Mucosa of descending colon (tissue), 3 donors: ENCODE measurements around the gene DLST. TPM values are rescaled to one million over a fixed set of nuclear protein-coding genes. Genes with fewer than 3 reads are reported as not detected.

Experiments
- ATAC-seq: fragments of 200-7000 bp; cut with Tn5 transposase; one replicate; pipeline ENCODE4 v1.9.1; 2020; ENCODE audit warnings: mild to moderate bottlenecking, moderate library complexity
- DNase-seq, 3 donors: peaks; one replicate each; pipeline ENCODE4 v3.0.0-alpha.2; 2020
- H3K36me3 ChIP-seq: fragments of 200-600 bp; one replicate; pipeline ENCODE4 v1.8.0; 2021; ENCODE audit warnings: low read depth, mild to moderate bottlenecking
- H3K4me1 ChIP-seq: fragments of 200-600 bp; one replicate; pipeline ENCODE4 v1.8.0; 2021; ENCODE audit warnings: low read depth, mild to moderate bottlenecking
- H3K4me3 ChIP-seq: fragments of 200-600 bp; one replicate; pipeline ENCODE4 v1.8.0; 2021; ENCODE audit warnings: mild to moderate bottlenecking
- H3K9me3 ChIP-seq: fragments of 200-600 bp; one replicate; pipeline ENCODE4 v1.8.0; 2021; ENCODE audit warnings: mild to moderate bottlenecking
- CTCF ChIP-seq: fragments of 200-600 bp; IDR thresholded peaks from one replicate; pipeline ENCODE4 v1.8.0; 2022; ENCODE audit warnings: antibody characterized with exemption, mild to moderate bottlenecking
- intact Hi-C, 2 donors: fragments of 100-400 bp; cut with DNase I in 1 of 2; cut with micrococcal nuclease in 1 of 2; formaldehyde crosslinking; loops; one replicate each; pipeline versions ENCODE4 v1.11.0 to v1.11.1; 2022; cut with DNase I, micrococcal nuclease
- total RNA-seq, 3 donors: library from RNA; stranded (reverse); fragmentation: NEBNext Ultra II Directional in 2 of 3; extraction: Animal tissue kit (Norgen Biotek cat#: 25700) in 2 of 3; gene quantifications; one replicate each; pipeline versions ENCODE4 v1.2.1 to v1.2.4, GENCODE V29; 2021 to 2023
- donor health status: DM: no; HTN: no; CAD: no; lungs with moderate emphysema.
- donor health status: DM: no; HTN: no; CAD: no.
- donor health status: DM: no; HTN: yes; CAD: no.

The DLST gene
- total RNA-seq, 3 donors from 2014 or later = 106 to 125 (median 121) TPM

DNA sequence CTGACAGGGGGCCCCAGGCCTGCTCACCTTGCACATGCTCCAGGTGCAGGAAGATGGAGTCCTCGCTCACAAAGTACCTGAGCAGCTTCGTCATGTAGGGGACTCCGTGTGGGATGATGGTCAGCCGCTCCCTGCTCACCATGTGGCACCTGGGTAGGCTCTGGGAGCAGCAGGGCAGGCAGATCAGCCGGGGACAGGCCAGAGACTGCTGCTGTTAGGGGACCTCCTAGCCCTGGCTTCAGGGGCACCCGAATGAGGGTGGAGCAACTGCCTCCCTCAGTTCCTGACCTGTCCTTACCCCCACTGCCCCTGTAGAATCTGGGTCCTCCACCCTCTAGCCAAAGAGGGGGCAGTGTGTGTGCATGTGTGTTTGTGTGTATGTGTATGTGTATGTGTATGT, 29.5 kb downstream of the DLST start:
- DNase-seq (no peak), ATAC-seq (no peak)
- Histone ChIP-seq H3K4me1 (peaks cover 12% of the 10 kb centered on the region), H3K9me3 (no peaks in the 10 kb centered on the region), H3K4me3 (no peak overlapping the region), H3K36me3 (no peaks in the 10 kb centered on the region)
- no peak for TF ChIP-seq CTCF
- intact Hi-C loops = no loop called here

- no peak for ATAC-seq
- no peak for TF ChIP-seq CTCF
- Histone ChIP-seq H3K9me3 (no peaks in the 10 kb centered on the region), H3K36me3 (no peaks in the 10 kb centered on the region), H3K4me3 (no peak overlapping the region), H3K4me1 (peaks cover 12% of the 10 kb centered on the region)
- DNase-seq = no peak
- intact Hi-C loops = no loop called here
Measured at GRCh38 chr14:74911704-74912103, 30.0 kb downstream of the DLST start.

- ATAC-seq (no peak), DNase-seq (no peak)
- Histone ChIP-seq H3K36me3 (no peaks in the 10 kb centered on the region), H3K4me1 (peaks cover 8% of the 10 kb centered on the region), H3K4me3 (no peak overlapping the region), H3K9me3 (no peaks in the 10 kb centered on the region)
- intact Hi-C loops = no loop called here
- no peak for TF ChIP-seq CTCF
Measured at GRCh38 chr14:74912111-74912510, 30.4 kb downstream of the DLST start.

DNA sequence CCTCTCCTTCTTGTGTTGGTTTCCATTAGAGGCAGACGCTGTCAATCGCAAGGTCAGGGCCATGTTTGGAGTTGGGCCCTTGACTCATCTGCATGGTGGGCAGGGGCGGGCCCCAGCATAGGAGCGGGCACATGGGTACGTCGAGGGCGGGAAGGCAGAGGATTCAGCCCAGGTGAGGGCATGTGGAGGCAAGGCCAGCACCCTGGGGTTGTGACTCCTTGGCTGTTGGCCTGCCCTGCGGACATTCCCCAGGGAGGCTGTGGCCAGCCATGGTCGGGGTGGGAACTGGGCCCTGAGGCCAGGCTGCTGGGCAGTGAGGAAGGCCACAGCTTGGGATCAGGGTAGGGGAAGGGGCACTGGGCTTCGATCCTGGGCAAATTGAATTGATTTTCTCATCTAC, 31.1 kb downstream of the DLST start:
- ATAC-seq (no peak), DNase-seq (no peak)
- H3K9me3 ChIP-seq = no peaks in the 10 kb centered on the region
- no peaks in the 10 kb centered on the region for H3K36me3 ChIP-seq
- peaks cover 1% of the 10 kb centered on the region for H3K4me1 ChIP-seq
- no peak overlapping the region for H3K4me3 ChIP-seq
- intact Hi-C loops = no loop called here
- TF ChIP-seq CTCF = no peak

- DNase-seq (no peak), ATAC-seq (no peak)
- intact Hi-C loops = no loop called here
- Histone ChIP-seq H3K36me3 (no peaks in the 10 kb centered on the region), H3K4me3 (no peak overlapping the region), H3K9me3 (no peaks in the 10 kb centered on the region), H3K4me1 (no peaks in the 10 kb centered on the region)
- TF ChIP-seq CTCF = no peak
Measured at GRCh38 chr14:74913393-74913910, 31.7 kb downstream of the DLST start.

GRCh38 chr14:74913986-74914573, 32.4 kb downstream of the DLST start:
- Histone ChIP-seq H3K4me1 (no peaks in the 10 kb centered on the region), H3K9me3 (no peaks in the 10 kb centered on the region), H3K4me3 (no peak overlapping the region), H3K36me3 (no peaks in the 10 kb centered on the region)
- ATAC-seq (peak; percentile 54), DNase-seq (peak in 1 of 3 donors; percentile 62)
- TF ChIP-seq CTCF = no peak
- intact Hi-C loops = no loop called here
